Measurements from ENCODE around the gene ADPRS.

The ADPRS gene

GRCh38 chr1:36087233-36088123 lies 1.2 kb upstream of the ADPRS start:
- no peak for DNase-seq (ENCODE audit: low spot score)

- no peak for DNase-seq (ENCODE audit: low spot score)
Measured at GRCh38 chr1:36088265-36088576, 471 bp upstream of the ADPRS start.

- peak; percentile 1 for DNase-seq (ENCODE audit: low spot score)
Measured at GRCh38 chr1:36089393-36090121, 865 bp downstream of the ADPRS start.

GRCh38 chr1:36091141-36091540 lies 2.4 kb downstream of the ADPRS start:
- DNase-seq (ENCODE audit: low spot score) = no peak

GRCh38 chr1:36091698-36092097 lies 3.0 kb downstream of the ADPRS start:
- no peak for DNase-seq (ENCODE audit: low spot score)

- DNase-seq (ENCODE audit: low spot score) = no peak
Measured at GRCh38 chr1:36092166-36092797, 3.6 kb downstream of the ADPRS start.

- no peak for DNase-seq (ENCODE audit: low spot score)
Measured at GRCh38 chr1:36092798-36093185, 4.1 kb downstream of the ADPRS start.

GRCh38 chr1:36093226-36093625 lies 4.5 kb downstream of the ADPRS start:
- DNase-seq (ENCODE audit: low spot score) = no peak

GRCh38 chr1:36093929-36094328 lies 5.2 kb downstream of the ADPRS start:
- no peak for DNase-seq (ENCODE audit: low spot score)

GRCh38 chr1:36094621-36095061 lies 5.9 kb downstream of the ADPRS start:
- no peak for DNase-seq (ENCODE audit: low spot score)

- DNase-seq (ENCODE audit: low spot score) = no peak
Measured at GRCh38 chr1:36095760-36096405, 7.2 kb downstream of the ADPRS start.

- DNase-seq (ENCODE audit: low spot score) = no peak
Measured at GRCh38 chr1:36096500-36097432, 8.1 kb downstream of the ADPRS start.

GRCh38 chr1:36097693-36098585 lies 9.2 kb downstream of the ADPRS start:
- DNase-seq (ENCODE audit: low spot score) = no peak

GRCh38 chr1:36098650-36099365 lies 10.1 kb downstream of the ADPRS start:
- no peak for DNase-seq (ENCODE audit: low spot score)

- DNase-seq (ENCODE audit: low spot score) = peak; percentile 70
Measured at GRCh38 chr1:36099681-36100341, 11.1 kb downstream of the ADPRS start.

GRCh38 chr1:36100376-36100775 lies 11.7 kb downstream of the ADPRS start:
- no peak for DNase-seq (ENCODE audit: low spot score)

- DNase-seq (ENCODE audit: low spot score) = no peak
Measured at GRCh38 chr1:36101546-36101945, 12.9 kb downstream of the ADPRS start.

- no peak for DNase-seq (ENCODE audit: low spot score)
Measured at GRCh38 chr1:36106269-36106668, 17.6 kb downstream of the ADPRS start.

- no peak for DNase-seq (ENCODE audit: low spot score)
Measured at GRCh38 chr1:36107394-36107793, 18.7 kb downstream of the ADPRS start.

Measured in CD4-positive, alpha-beta T cell treated with Interleukin-2 at 100 ng/mL for 4 hours (primary cell).